ENCODE data around the gene CASP8. TPM values are rescaled to one million over a fixed set of nuclear protein-coding genes. Genes with fewer than 3 reads are reported as not detected.
A peak's percentile ranks its signal among the peaks of the same experiment; 100 is the strongest.

Gene CASP8
- polyA plus RNA-seq, 1 donor from 2014 or later, result not detected

- H3K9ac ChIP-seq (ENCODE audit: low read length), result no peak overlapping the region
- H4K20me1 ChIP-seq (ENCODE audit: insufficient read depth), result no peaks in the 10 kb centered on the region
- H3K27me3 ChIP-seq (ENCODE audit: insufficient read depth, low read depth, low read length), result no peaks in the 10 kb centered on the region
- TF ChIP-seq REST (IDR thresholded peaks at IDR 0.05; ENCODE audit: borderline replicate concordance) (no peak), EP300 (conservative IDR thresholded peaks at IDR 0.05; ENCODE audit: poor library complexity, severe bottlenecking) (no peak), SMC3 (conservative IDR thresholded peaks at IDR 0.05; ENCODE audit: poor library complexity) (no peak), CTCF (IDR thresholded peaks at IDR 0.05; ENCODE audit: poor library complexity, severe bottlenecking) (no peak)
- H3F3A ChIP-seq (ENCODE audit: insufficient read depth, low read length, poor library complexity, severe bottlenecking), result no peaks in the 10 kb centered on the region
- H3K36me3 ChIP-seq (ENCODE audit: insufficient read depth, low read length), result no peaks in the 10 kb centered on the region
- no peaks in the 10 kb centered on the region for H3K79me2 ChIP-seq (replicated peaks; ENCODE audit: insufficient read depth, low read length)
- H3K9me3 ChIP-seq (ENCODE audit: low read length), result no peaks in the 10 kb centered on the region
- no peak overlapping the region for H2AFZ ChIP-seq (ENCODE audit: low read depth, low read length)
- H3K27ac ChIP-seq (ENCODE audit: low read length), result no peak overlapping the region
- no peak overlapping the region for H3K4me2 ChIP-seq (ENCODE audit: low read length)
- H3K9me2 ChIP-seq (ENCODE audit: insufficient read depth, low read length), result no peaks in the 10 kb centered on the region
- no peak overlapping the region for H3K4me3 ChIP-seq (ENCODE audit: low read length)
Measured at GRCh38 chr2:201228912-201229290, 31.4 kb upstream of the CASP8 start.

- Histone ChIP-seq H3K9me3 (ENCODE audit: low read length) (no peaks in the 10 kb centered on the region), H3K27ac (ENCODE audit: low read length) (no peak overlapping the region), H3K27me3 (ENCODE audit: insufficient read depth, low read depth, low read length) (no peaks in the 10 kb centered on the region), H3F3A (ENCODE audit: insufficient read depth, low read length, poor library complexity, severe bottlenecking) (no peaks in the 10 kb centered on the region), H3K9ac (ENCODE audit: low read length) (no peak overlapping the region), H3K4me2 (ENCODE audit: low read length) (no peak overlapping the region), H2AFZ (ENCODE audit: low read depth, low read length) (peak overlapping the region; percentile 7), H3K9me2 (ENCODE audit: insufficient read depth, low read length) (no peaks in the 10 kb centered on the region), H3K79me2 (replicated peaks; ENCODE audit: insufficient read depth, low read length) (no peaks in the 10 kb centered on the region), H3K4me3 (ENCODE audit: low read length) (no peak overlapping the region), H3K36me3 (ENCODE audit: insufficient read depth, low read length) (no peaks in the 10 kb centered on the region), H4K20me1 (ENCODE audit: insufficient read depth) (no peaks in the 10 kb centered on the region)
- TF ChIP-seq REST (IDR thresholded peaks at IDR 0.05; ENCODE audit: borderline replicate concordance) (no peak), MXI1 (conservative IDR thresholded peaks at IDR 0.05; ENCODE audit: poor library complexity, severe bottlenecking) (no peak), POLR2AphosphoS5 (IDR thresholded peaks at IDR 0.05) (no peak), CTCF (IDR thresholded peaks at IDR 0.05; ENCODE audit: poor library complexity, severe bottlenecking) (peak; percentile 66), SMC3 (conservative IDR thresholded peaks at IDR 0.05; ENCODE audit: poor library complexity) (peak; percentile 32), EP300 (conservative IDR thresholded peaks at IDR 0.05; ENCODE audit: poor library complexity, severe bottlenecking) (no peak), RAD21 (conservative IDR thresholded peaks at IDR 0.05) (peak; percentile 36)
Measured at GRCh38 chr2:201231781-201232466, 28.4 kb upstream of the CASP8 start.

Measured in neural cell (in vitro differentiated cells).